CD8-positive, alpha-beta memory T cell (primary cell): ENCODE data around the gene HSF5. TPM values are rescaled to one million over a fixed set of nuclear protein-coding genes. Genes with fewer than 3 reads are reported as not detected.

Experiments
- CTCF ChIA-PET: fragments of 350-600 bp; sonication (Branson Sonifier 250); formaldehyde crosslinking; loops from one replicate; lab custom pipeline; 2021; ENCODE audit warnings: antibody characterized with exemption; lab: Charles Lee
- POLR2A ChIA-PET: fragments of 350-600 bp; sonication (Branson Sonifier 250); formaldehyde crosslinking; loops from one replicate; lab custom pipeline; 2021; ENCODE audit warnings: antibody characterized with exemption; lab: Charles Lee
- DNase-seq, 5 donors: peaks; one replicate each; pipeline versions ENCODE4 v3.0.0 to v3.0.0-alpha.2; 2020 to 2022; ENCODE audit warnings: mixed read lengths in 1 of 5
- H3K27ac ChIP-seq: one replicate; pipeline ENCODE4 v1.7.0; 2013; ENCODE audit warnings: low read depth, mild to moderate bottlenecking, low read length, moderate library complexity
- H3K27me3 ChIP-seq: 2 replicates; pipeline ENCODE4 v1.7.0; 2013; ENCODE audit warnings: low read length, mild to moderate bottlenecking; ENCODE audit not compliant: insufficient read depth, poor library complexity, severe bottlenecking
- H3K36me3 ChIP-seq: 2 replicates; pipeline ENCODE4 v1.7.0; 2013; ENCODE audit warnings: mild to moderate bottlenecking, low read length, moderate library complexity; ENCODE audit not compliant: insufficient read depth
- H3K4me1 ChIP-seq: 2 replicates; pipeline ENCODE4 v1.7.0; 2013; ENCODE audit warnings: mild to moderate bottlenecking, low read length, moderate library complexity; ENCODE audit not compliant: insufficient read depth
- H3K4me3 ChIP-seq: 2 replicates; pipeline ENCODE4 v1.7.0; 2013; ENCODE audit warnings: mild to moderate bottlenecking, low read length
- H3K9me3 ChIP-seq: 2 replicates; pipeline ENCODE4 v1.7.0; 2013; ENCODE audit warnings: mild to moderate bottlenecking, low read length
- H3K27ac Mint-ChIP-seq, 8 donors: one replicate each; pipeline ENCODE4 v1.8.0; 2020 to 2021; ENCODE audit warnings: mixed read lengths in 8 of 8, mild to moderate bottlenecking in 6 of 8, inconsistent platforms in 3 of 8, moderate library complexity in 3 of 8
- H3K27me3 Mint-ChIP-seq, 2 donors: one replicate each; pipeline ENCODE4 v1.8.0; 2020 to 2021; ENCODE audit warnings: mixed read lengths in 2 of 2, mild to moderate bottlenecking in 1 of 2, moderate library complexity in 1 of 2
- H3K36me3 Mint-ChIP-seq, 3 donors: one replicate each; pipeline ENCODE4 v1.8.0; 2020 to 2021; ENCODE audit warnings: mixed read lengths in 3 of 3, inconsistent platforms in 1 of 3, mild to moderate bottlenecking in 1 of 3
- H3K4me1 Mint-ChIP-seq, 3 donors: one replicate each; pipeline ENCODE4 v1.8.0; 2020 to 2021; ENCODE audit warnings: mixed read lengths in 3 of 3, inconsistent platforms in 1 of 3, mild to moderate bottlenecking in 1 of 3
- H3K4me3 Mint-ChIP-seq, 7 donors: one replicate each; pipeline ENCODE4 v1.8.0; 2020 to 2021; ENCODE audit warnings: mixed read lengths in 7 of 7, mild to moderate bottlenecking in 6 of 7, moderate library complexity in 4 of 7, inconsistent platforms in 2 of 7
- H3K9me3 Mint-ChIP-seq, 5 donors: one replicate each; pipeline ENCODE4 v1.8.0; 2020 to 2022; ENCODE audit warnings: mixed read lengths in 5 of 5, mild to moderate bottlenecking in 3 of 5, moderate library complexity in 2 of 5, inconsistent platforms in 1 of 5
- polyA plus RNA-seq: library from polyadenylated mRNA; unstranded; fragments of 300-500 nt; fragmentation: Illumina TruSeq; gene quantifications from one replicate; pipeline ENCODE4 v1.2.3, GENCODE V29; 2021
- total RNA-seq, 2 experiments: library from RNA; stranded (reverse); gene quantifications; one replicate each; pipeline ENCODE4 v1.2.3, GENCODE V29; 2021

The HSF5 gene
- total and polyA plus RNA-seq, 3 experiments from 2014 or later: 0.76 to 5.5 (median 5.4) TPM

DNA sequence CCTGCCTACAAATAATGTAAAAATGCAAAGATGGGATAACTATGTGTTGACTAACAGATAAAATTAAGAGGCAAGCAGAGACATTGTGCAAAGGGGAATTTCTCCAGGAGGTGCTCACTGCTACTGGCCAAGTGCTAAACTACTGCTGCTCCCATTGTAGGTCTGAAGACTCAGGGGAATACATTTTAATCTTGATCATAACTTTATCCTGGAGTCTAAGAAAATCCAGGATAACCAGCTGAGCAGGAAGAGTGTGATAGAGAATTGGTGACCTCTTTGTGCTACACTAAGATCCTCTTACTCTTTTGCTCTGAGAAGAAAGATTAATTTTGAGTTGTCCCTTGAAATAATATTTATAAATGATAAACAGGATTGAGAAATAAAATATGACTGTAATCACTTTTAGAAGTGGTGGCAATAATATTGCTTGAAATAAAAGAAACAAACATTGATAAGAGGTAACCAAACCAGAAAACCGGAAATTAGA is 76.8 kb downstream of the HSF5 start:
- no peak overlapping the region for H3K4me3 Mint-ChIP-seq
- H3K27me3 Mint-ChIP-seq: no peaks in the 10 kb centered on the region
- Histone ChIP-seq H3K27ac (no peak overlapping the region), H3K36me3 (no peaks in the 10 kb centered on the region), H3K9me3 (no peaks in the 10 kb centered on the region), H3K4me3 (no peak overlapping the region), H3K4me1 (no peaks in the 10 kb centered on the region), H3K27me3 (no peaks in the 10 kb centered on the region)
- H3K4me1 Mint-ChIP-seq: peaks cover 0 to 4% (median 0%) of the 10 kb centered on the region in 3 donors
- no peaks in the 10 kb centered on the region for H3K9me3 Mint-ChIP-seq
- CTCF ChIA-PET: interaction anchor here (1.4 kb wide), 1 partner anchor 94 kb away, joined by 4 read pairs; no protein-coding TSS in a partner anchor
- H3K36me3 Mint-ChIP-seq: peaks cover 0 to 5% (median 0%) of the 10 kb centered on the region in 3 donors
- POLR2A ChIA-PET: no interaction called here
- DNase-seq: no peak
- H3K27ac Mint-ChIP-seq: peak overlapping the region in 1 of 8 donors; percentile 38

DNA sequence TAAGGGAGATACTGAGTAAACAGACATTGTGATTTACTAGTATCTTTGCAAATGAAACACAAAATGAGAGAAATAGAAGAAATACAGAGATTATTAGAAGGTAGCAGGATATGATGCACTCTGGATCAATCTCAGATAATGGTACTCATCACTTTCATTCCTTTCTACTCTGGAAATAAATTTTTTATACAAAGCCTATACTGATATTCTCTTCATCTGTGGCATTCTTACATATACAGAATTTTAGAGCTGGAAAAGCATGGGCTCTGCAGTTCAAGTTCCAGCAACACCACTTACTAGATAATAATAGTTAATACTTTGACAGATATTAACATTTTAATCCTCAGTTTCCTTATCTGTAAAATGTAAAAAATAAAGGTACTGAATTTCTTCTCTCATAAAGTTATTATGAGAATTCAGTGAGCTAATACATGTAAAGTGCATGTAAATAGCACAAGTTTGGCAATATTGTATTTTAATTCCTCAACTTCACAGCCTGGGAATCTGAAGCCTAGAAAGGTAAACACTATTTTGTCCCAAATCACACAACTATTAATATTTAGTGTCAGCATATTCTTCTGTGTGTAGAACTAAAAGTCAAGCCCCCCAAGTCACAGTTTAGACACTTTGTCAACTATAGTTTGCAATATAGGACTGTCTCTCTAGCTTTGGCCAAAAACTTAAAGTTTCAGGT is 77.3 kb downstream of the HSF5 start:
- Mint-ChIP-seq H3K36me3 (peaks cover 0 to 4% (median 0%) of the 10 kb centered on the region in 3 donors), H3K27me3 (no peaks in the 10 kb centered on the region), H3K4me1 (peaks cover 0 to 3% (median 0%) of the 10 kb centered on the region in 3 donors), H3K27ac (no peak overlapping the region), H3K4me3 (no peak overlapping the region), H3K9me3 (no peaks in the 10 kb centered on the region)
- H3K27ac ChIP-seq: no peak overlapping the region
- H3K4me1 ChIP-seq: no peaks in the 10 kb centered on the region
- no peak for DNase-seq
- no peak overlapping the region for H3K4me3 ChIP-seq
- H3K36me3 ChIP-seq: no peaks in the 10 kb centered on the region
- POLR2A ChIA-PET: no interaction called here
- CTCF ChIA-PET: interaction anchor here (1.4 kb wide), 1 partner anchor 93 kb away, joined by 4 read pairs; no protein-coding TSS in a partner anchor
- no peaks in the 10 kb centered on the region for H3K9me3 ChIP-seq
- no peaks in the 10 kb centered on the region for H3K27me3 ChIP-seq

DNA sequence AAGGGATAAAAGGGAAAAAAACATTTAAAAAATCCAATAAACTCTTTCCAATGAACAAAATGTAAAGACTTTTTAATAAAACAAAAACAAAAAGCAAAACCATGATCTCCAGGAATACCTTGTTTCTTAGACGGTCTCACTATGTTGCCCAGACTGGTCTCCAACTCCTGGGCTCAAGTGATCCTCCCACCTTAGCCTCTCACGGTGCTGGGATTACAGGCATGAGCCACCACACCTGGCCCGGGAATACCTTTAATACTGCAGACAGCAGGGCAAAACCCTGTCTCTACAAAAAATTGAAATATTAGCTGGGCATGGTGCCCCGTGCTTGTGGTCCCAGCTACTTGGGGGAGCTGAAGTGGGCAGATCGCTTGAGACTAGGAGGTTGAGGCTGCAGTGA is 78.8 kb downstream of the HSF5 start:
- Mint-ChIP-seq H3K4me1 (no peaks in the 10 kb centered on the region), H3K27me3 (no peaks in the 10 kb centered on the region), H3K36me3 (peaks cover 0 to 2% (median 0%) of the 10 kb centered on the region in 3 donors), H3K4me3 (no peak overlapping the region), H3K27ac (no peak overlapping the region), H3K9me3 (no peaks in the 10 kb centered on the region)
- Histone ChIP-seq H3K4me1 (no peaks in the 10 kb centered on the region), H3K36me3 (no peaks in the 10 kb centered on the region), H3K4me3 (no peak overlapping the region), H3K27ac (no peak overlapping the region), H3K9me3 (no peaks in the 10 kb centered on the region), H3K27me3 (no peaks in the 10 kb centered on the region)
- POLR2A ChIA-PET: no interaction called here
- CTCF ChIA-PET: interaction anchor here (0.7 kb wide), 1 partner anchor 209 kb away, joined by 3 read pairs; no protein-coding TSS in a partner anchor
- DNase-seq: no peak

DNA sequence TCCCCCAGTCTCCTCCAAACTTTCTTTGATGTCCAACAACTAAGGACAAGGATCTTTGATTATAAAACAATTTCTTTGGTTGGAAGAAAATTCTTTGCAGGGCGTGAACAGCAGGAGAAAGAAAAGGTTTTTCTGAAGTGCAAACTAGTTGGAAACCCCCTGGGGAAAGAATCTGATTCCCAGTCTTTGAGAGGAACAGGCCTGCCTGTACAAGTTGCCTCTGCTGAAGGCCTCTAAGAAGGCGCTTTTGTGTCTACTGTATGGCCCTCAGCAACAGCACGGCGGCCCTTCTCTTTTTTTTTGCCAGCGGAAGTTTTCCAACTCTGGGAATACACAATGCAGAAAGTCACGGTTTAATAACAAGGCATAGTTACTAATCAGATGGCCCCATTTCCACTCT is 84.9 kb downstream of the HSF5 start:
- Mint-ChIP-seq H3K27me3 (no peaks in the 10 kb centered on the region), H3K4me1 (peaks cover 0 to 6% (median 0%) of the 10 kb centered on the region in 3 donors), H3K4me3 (no peak overlapping the region), H3K9me3 (no peaks in the 10 kb centered on the region), H3K36me3 (no peaks in the 10 kb centered on the region), H3K27ac (peak overlapping the region in 1 of 8 donors; percentile 26)
- ChIA-PET CTCF (no interaction called here), POLR2A (no interaction called here)
- Histone ChIP-seq H3K27me3 (no peaks in the 10 kb centered on the region), H3K27ac (no peak overlapping the region), H3K4me3 (no peak overlapping the region), H3K36me3 (no peaks in the 10 kb centered on the region), H3K9me3 (no peaks in the 10 kb centered on the region), H3K4me1 (no peaks in the 10 kb centered on the region)
- DNase-seq: no peak

DNA sequence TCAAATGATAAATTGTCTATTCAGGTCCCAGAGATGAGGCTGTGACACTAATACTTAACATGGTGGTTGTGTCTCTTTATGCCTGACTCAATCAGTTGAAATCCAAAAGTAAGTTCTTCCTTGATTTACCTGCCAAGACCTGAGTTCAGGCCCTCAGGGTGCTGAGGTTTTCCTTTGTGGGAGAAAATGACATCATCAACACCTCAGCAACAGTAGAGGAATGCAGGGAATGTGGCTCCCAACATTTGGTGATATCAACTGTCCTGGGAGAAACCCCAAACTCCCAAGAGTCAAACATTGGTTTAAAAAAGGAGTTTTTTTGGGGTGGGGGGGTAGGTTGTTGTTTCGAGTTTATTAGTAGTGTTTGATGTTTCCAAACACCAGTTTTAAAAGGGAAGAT is 85.5 kb downstream of the HSF5 start:
- peak overlapping the region in 1 of 8 donors; percentile 56 for H3K27ac Mint-ChIP-seq
- POLR2A ChIA-PET: no interaction called here

DNA sequence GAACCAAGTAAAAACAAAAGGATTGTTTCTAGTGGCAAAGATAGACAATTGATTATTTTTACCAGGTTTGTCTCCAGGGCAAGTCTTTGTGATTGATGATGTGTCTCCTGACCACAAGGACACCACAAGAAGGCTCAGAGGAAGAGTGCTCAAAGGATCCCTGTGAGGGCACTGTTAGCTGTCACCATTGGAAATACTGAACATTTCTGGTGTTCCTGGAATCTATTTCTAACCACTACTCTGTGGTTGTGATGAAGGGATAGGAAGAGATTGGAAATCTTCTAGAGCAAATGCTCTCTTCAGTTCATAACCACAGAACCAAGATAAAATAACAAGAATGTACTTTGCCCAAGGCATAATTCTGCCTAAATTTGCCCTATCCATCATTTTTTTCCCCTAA is 86.2 kb downstream of the HSF5 start:
- Histone ChIP-seq H3K27me3 (no peaks in the 10 kb centered on the region), H3K27ac (no peak overlapping the region), H3K4me3 (no peak overlapping the region), H3K9me3 (no peaks in the 10 kb centered on the region), H3K36me3 (no peaks in the 10 kb centered on the region), H3K4me1 (no peaks in the 10 kb centered on the region)
- no peaks in the 10 kb centered on the region for H3K27me3 Mint-ChIP-seq
- POLR2A ChIA-PET: no interaction called here
- no peaks in the 10 kb centered on the region for H3K36me3 Mint-ChIP-seq
- H3K4me3 Mint-ChIP-seq: no peak overlapping the region
- H3K27ac Mint-ChIP-seq: peak overlapping the region in 1 of 8 donors; percentile 1
- H3K4me1 Mint-ChIP-seq: peaks cover 0 to 6% (median 0%) of the 10 kb centered on the region in 3 donors
- H3K9me3 Mint-ChIP-seq: no peaks in the 10 kb centered on the region
- CTCF ChIA-PET: no interaction called here
- DNase-seq: no peak

More for the DNA sequence above, 85.5 kb downstream of the HSF5 start:
- no peaks in the 10 kb centered on the region for H3K9me3 Mint-ChIP-seq
- no peaks in the 10 kb centered on the region for H3K27me3 Mint-ChIP-seq
- Histone ChIP-seq H3K4me1 (no peaks in the 10 kb centered on the region), H3K27me3 (no peaks in the 10 kb centered on the region), H3K36me3 (no peaks in the 10 kb centered on the region), H3K9me3 (no peaks in the 10 kb centered on the region), H3K4me3 (no peak overlapping the region), H3K27ac (no peak overlapping the region)
- DNase-seq: no peak
- no peak overlapping the region for H3K4me3 Mint-ChIP-seq
- peaks cover 0 to 6% (median 0%) of the 10 kb centered on the region in 3 donors for H3K4me1 Mint-ChIP-seq
- CTCF ChIA-PET: no interaction called here
- no peaks in the 10 kb centered on the region for H3K36me3 Mint-ChIP-seq

DNA sequence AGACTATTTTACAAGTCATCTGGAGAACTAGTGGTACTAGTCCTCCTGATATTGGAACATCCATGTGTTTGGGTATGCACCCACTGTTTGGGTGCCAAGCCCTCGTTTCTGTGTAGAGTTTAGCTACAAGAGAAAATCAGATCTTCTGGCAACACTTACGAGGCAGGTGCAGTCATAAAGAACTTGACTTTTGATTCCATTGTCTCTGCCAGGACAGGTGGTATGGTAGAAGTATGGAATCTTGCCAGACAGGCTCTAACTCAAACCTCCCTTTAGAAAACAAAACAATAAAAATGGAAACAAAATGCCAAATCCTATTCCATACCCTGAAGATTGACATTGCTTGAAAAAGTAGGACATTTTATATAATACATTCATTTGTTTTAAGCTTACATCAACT is 86.9 kb downstream of the HSF5 start:
- Mint-ChIP-seq H3K4me3 (no peak overlapping the region), H3K9me3 (no peaks in the 10 kb centered on the region), H3K27me3 (no peaks in the 10 kb centered on the region), H3K27ac (peak overlapping the region in 1 of 8 donors; percentile 17), H3K4me1 (peaks cover 0 to 6% (median 0%) of the 10 kb centered on the region in 3 donors), H3K36me3 (peaks cover 0 to 2% (median 0%) of the 10 kb centered on the region in 3 donors)
- CTCF ChIA-PET: no interaction called here
- no peaks in the 10 kb centered on the region for H3K27me3 ChIP-seq
- no peak for DNase-seq
- no peaks in the 10 kb centered on the region for H3K9me3 ChIP-seq
- POLR2A ChIA-PET: no interaction called here
- H3K27ac ChIP-seq: no peak overlapping the region
- no peaks in the 10 kb centered on the region for H3K36me3 ChIP-seq
- no peak overlapping the region for H3K4me3 ChIP-seq
- no peaks in the 10 kb centered on the region for H3K4me1 ChIP-seq

DNA sequence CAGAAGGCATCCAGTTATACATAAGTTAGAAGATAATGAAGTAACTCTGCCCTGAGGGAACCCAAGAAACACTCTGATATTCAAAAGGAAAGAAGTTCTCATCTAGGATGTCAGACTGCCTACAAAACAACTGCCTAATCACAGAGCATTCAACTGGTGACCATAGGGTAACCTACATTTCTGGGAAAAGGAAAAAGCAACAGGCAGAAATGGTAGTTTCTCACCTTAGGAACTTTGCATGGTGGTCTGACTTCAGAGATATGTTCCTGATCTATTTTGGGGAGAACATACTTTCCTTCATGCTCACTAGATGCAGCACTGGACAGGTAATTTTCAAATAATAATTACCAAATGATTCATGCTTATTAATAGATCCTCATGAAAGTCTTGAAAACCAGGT is 87.4 kb downstream of the HSF5 start:
- H3K4me1 ChIP-seq: no peaks in the 10 kb centered on the region
- no peak overlapping the region for H3K4me3 ChIP-seq
- Mint-ChIP-seq H3K4me1 (peaks cover 0 to 6% (median 0%) of the 10 kb centered on the region in 3 donors), H3K4me3 (no peak overlapping the region), H3K9me3 (no peaks in the 10 kb centered on the region), H3K27ac (no peak overlapping the region), H3K36me3 (peaks cover 0 to 2% (median 0%) of the 10 kb centered on the region in 3 donors), H3K27me3 (no peaks in the 10 kb centered on the region)
- no peaks in the 10 kb centered on the region for H3K9me3 ChIP-seq
- no peak for DNase-seq
- CTCF ChIA-PET: interaction anchor here (0.8 kb wide), 1 partner anchor 151 kb away, joined by 3 read pairs; no protein-coding TSS in a partner anchor
- H3K27ac ChIP-seq: no peak overlapping the region
- POLR2A ChIA-PET: no interaction called here
- H3K27me3 ChIP-seq: no peaks in the 10 kb centered on the region
- H3K36me3 ChIP-seq: no peaks in the 10 kb centered on the region
